ENCODE results near the gene ZNF341. TPM values are rescaled to one million over a fixed set of nuclear protein-coding genes. Genes with fewer than 3 reads are reported as not detected.

Gene ZNF341
- total RNA-seq, 1 donor from 2014 or later, result 5.3 TPM

DNA sequence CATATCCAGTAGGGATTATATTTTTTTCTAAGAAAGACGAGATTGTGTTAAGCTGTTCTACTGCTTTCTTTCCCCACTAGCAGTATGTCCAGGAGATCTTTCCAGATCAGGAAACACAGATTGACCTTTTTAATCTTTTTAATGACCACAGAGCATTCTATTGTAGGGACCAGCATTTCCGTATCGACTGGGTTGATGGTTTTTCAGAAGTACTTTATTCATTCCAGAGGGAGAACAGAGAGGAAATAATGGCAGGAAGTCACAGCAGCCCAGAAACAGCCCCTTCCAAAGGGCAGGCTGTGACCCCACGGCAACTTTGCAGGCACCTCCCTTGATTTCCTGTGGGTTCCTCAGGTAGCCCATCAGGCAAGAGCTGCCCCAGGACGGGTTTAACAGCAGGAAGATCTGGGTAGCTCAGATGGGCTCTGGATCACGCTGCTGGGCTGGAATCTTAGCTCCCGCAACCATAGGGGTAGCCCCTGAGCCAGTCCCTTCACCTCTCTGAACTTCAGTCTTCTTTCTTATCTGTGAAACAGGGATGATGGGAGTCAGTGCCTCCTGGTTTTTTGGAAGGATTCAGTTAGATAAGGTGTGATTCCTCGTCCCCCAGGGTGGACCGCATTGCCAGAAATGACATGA is 55.6 kb downstream of the ZNF341 start:
- H3K27ac Mint-ChIP-seq, result peak overlapping the region; percentile 67
- H3K4me1 Mint-ChIP-seq, result peaks cover 26% of the 10 kb centered on the region
- H3K9me3 Mint-ChIP-seq, result no peaks in the 10 kb centered on the region
- H3K27me3 Mint-ChIP-seq (ENCODE audit: low read depth), result no peaks in the 10 kb centered on the region
- TF ChIP-seq, protein P1, sequence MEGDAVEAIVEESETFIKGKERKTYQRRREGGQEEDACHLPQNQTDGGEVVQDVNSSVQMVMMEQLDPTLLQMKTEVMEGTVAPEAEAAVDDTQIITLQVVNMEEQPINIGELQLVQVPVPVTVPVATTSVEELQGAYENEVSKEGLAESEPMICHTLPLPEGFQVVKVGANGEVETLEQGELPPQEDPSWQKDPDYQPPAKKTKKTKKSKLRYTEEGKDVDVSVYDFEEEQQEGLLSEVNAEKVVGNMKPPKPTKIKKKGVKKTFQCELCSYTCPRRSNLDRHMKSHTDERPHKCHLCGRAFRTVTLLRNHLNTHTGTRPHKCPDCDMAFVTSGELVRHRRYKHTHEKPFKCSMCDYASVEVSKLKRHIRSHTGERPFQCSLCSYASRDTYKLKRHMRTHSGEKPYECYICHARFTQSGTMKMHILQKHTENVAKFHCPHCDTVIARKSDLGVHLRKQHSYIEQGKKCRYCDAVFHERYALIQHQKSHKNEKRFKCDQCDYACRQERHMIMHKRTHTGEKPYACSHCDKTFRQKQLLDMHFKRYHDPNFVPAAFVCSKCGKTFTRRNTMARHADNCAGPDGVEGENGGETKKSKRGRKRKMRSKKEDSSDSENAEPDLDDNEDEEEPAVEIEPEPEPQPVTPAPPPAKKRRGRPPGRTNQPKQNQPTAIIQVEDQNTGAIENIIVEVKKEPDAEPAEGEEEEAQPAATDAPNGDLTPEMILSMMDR (IDR thresholded peaks at IDR 0.05; ENCODE audit: unreplicated experiment), result no peak
- peaks cover 4% of the 10 kb centered on the region for H3K36me3 Mint-ChIP-seq
- H3K4me3 Mint-ChIP-seq, result no peak overlapping the region
- no peak for DNase-seq (ENCODE audit: low spot score in 2 of 2, unreplicated experiment in 2 of 2)

DNA sequence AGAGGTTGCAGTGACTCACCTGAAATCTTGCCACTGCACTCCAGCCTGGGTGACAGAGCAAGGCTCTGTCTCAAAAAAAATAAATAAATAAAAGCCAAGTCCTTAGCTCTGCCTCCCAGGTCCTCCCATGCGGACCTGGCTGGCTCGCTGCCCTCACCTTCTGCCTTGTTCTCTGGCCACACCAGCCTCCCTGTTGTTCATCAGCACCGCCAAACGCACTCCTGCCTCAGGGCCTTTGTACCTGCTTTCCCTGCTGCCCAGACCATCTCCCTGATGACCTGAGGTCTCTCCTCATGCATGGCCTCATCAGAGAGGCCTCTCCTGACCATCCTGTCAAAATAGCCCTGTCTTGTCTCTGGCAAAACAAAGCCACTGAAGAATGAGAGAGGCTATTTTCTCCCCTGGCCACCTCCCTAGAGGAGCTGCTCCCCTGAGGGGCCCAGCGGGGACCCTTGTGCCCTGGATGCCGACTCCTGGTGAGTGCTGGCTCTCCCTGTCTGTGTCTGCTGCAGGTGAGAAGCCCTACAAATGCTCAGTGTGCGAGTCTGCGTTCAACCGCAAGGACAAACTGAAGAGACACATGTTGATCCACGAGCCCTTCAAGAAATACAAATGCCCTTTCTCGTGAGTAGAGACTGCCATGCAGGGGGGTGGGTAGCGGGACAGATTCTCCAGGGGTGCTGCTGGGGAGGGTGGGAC is 56.7 kb downstream of the ZNF341 start:
- TF ChIP-seq, protein P1 (IDR thresholded peaks at IDR 0.05; ENCODE audit: unreplicated experiment), result no peak
- Mint-ChIP-seq H3K27ac (peak overlapping the region; percentile 93), H3K27me3 (ENCODE audit: low read depth) (no peaks in the 10 kb centered on the region), H3K4me1 (peaks cover 29% of the 10 kb centered on the region), H3K9me3 (no peaks in the 10 kb centered on the region), H3K4me3 (no peak overlapping the region), H3K36me3 (peaks cover 4% of the 10 kb centered on the region)
- no peak for DNase-seq (ENCODE audit: low spot score in 2 of 2, unreplicated experiment in 2 of 2)

- H3K36me3 Mint-ChIP-seq, result peaks cover 4% of the 10 kb centered on the region
- H3K27me3 Mint-ChIP-seq (ENCODE audit: low read depth), result no peaks in the 10 kb centered on the region
Measured at GRCh38 chr20:33789109-33789857, 57.5 kb downstream of the ZNF341 start.

DNA sequence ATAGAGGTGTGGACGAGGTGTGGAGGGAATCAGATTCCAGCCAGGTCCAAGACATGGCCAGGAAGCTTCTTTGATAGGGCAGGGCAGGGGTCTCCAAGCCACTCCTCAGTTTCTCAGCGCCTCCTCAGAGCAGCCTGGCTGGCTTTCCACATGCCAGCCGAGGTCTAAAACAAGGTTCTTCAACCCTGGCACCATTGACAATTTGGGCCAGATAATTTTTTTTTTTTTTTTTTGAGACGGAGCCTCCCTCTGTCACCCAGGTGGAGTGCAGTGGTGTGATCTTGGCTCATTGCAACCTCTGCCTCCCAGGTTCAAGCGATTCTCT is 58.0 kb downstream of the ZNF341 start:
- Mint-ChIP-seq H3K36me3 (peaks cover 4% of the 10 kb centered on the region), H3K27me3 (ENCODE audit: low read depth) (no peaks in the 10 kb centered on the region), H3K9me3 (no peaks in the 10 kb centered on the region), H3K4me3 (no peak overlapping the region), H3K27ac (peak overlapping the region; percentile 93), H3K4me1 (peaks cover 29% of the 10 kb centered on the region)
- DNase-seq (ENCODE audit: low spot score in 2 of 2, unreplicated experiment in 2 of 2), result no peak
- TF ChIP-seq, protein P1 (IDR thresholded peaks at IDR 0.05; ENCODE audit: unreplicated experiment), result no peak

More at GRCh38 chr20:33789109-33789857, 57.5 kb downstream of the ZNF341 start:
- Mint-ChIP-seq H3K4me3 (no peak overlapping the region), H3K9me3 (no peaks in the 10 kb centered on the region), H3K4me1 (peaks cover 29% of the 10 kb centered on the region), H3K27ac (peak overlapping the region; percentile 93)
- TF ChIP-seq, protein P1 (IDR thresholded peaks at IDR 0.05; ENCODE audit: unreplicated experiment), result no peak
- DNase-seq (ENCODE audit: low spot score in 2 of 2, unreplicated experiment in 2 of 2), result peak in 1 of 2 experiments; percentile 59

- peaks cover 29% of the 10 kb centered on the region for H3K4me1 Mint-ChIP-seq
- H3K36me3 Mint-ChIP-seq, result peaks cover 4% of the 10 kb centered on the region
- H3K9me3 Mint-ChIP-seq, result no peaks in the 10 kb centered on the region
- H3K27ac Mint-ChIP-seq, result peak overlapping the region; percentile 93
- TF ChIP-seq, protein P1 (IDR thresholded peaks at IDR 0.05; ENCODE audit: unreplicated experiment), result no peak
- no peak for DNase-seq (ENCODE audit: low spot score in 2 of 2, unreplicated experiment in 2 of 2)
- H3K27me3 Mint-ChIP-seq (ENCODE audit: low read depth), result no peaks in the 10 kb centered on the region
- no peak overlapping the region for H3K4me3 Mint-ChIP-seq
Measured at GRCh38 chr20:33790566-33790965, 58.8 kb downstream of the ZNF341 start.
